Heart right ventricle (tissue), 16 donors: ENCODE data around the gene HADHA. TPM values are rescaled to one million over a fixed set of nuclear protein-coding genes. Genes with fewer than 3 reads are reported as not detected.

ENCODE experiments used
- ATAC-seq, 8 donors: fragments of 200-7000 bp; cut with Tn5 transposase; one replicate each; pipeline ENCODE4 v1.9.1; 2020; ENCODE audit warnings: mild to moderate bottlenecking in 8 of 8, moderate library complexity in 8 of 8, moderate number of reproducible peaks in 1 of 8
- DNase-seq, 2 donors: peaks; one replicate each; pipeline ENCODE4 v3.0.0-alpha.2; 2020
- H3K27ac ChIP-seq, 10 donors: fragments of 200-600 bp; sonication (generic) in 2 of 10; one replicate each; pipeline versions ENCODE4 v1.5.0 to v1.8.0; 2020 to 2022; ENCODE audit warnings: mild to moderate bottlenecking in 3 of 10
- H3K27me3 ChIP-seq, 7 donors: fragments of 200-600 bp; one replicate each; pipeline ENCODE4 v1.8.0; 2021 to 2022; ENCODE audit warnings: mild to moderate bottlenecking in 2 of 7
- H3K36me3 ChIP-seq, 9 donors: fragments of 200-600 bp; sonication (generic) in 1 of 9; one replicate each; pipeline versions ENCODE4 v1.5.0 to v1.8.0; 2020 to 2022; ENCODE audit warnings: mild to moderate bottlenecking in 2 of 9
- H3K4me1 ChIP-seq, 9 donors: fragments of 200-600 bp; sonication (generic) in 1 of 9; one replicate each; pipeline versions ENCODE4 v1.5.0 to v1.8.0; 2020 to 2022; ENCODE audit warnings: mild to moderate bottlenecking in 4 of 9
- H3K4me3 ChIP-seq, 10 donors: fragments of 200-600 bp; sonication (generic) in 2 of 10; one replicate each; pipeline versions ENCODE4 v1.5.0 to v1.8.0; 2020 to 2022; ENCODE audit warnings: mild to moderate bottlenecking in 7 of 10, moderate library complexity in 2 of 10
- H3K9me3 ChIP-seq, 11 donors: fragments of 200-600 bp in 10 of 11; sonication (generic) in 2 of 11; one replicate each; pipeline versions ENCODE4 v1.5.0 to v1.8.0; 2013 to 2022; ENCODE audit warnings: mild to moderate bottlenecking in 2 of 11, control low read depth in 1 of 11, moderate library complexity in 1 of 11
- WGBS, 2 donors: extraction: QIAGEN DNeasy Blood & Tissue Kit; methylation state at CpG; one replicate each; pipeline ENCODE4 v1.1.7; 2013; ENCODE audit warnings: inconsistent platforms in 1 of 2; 5-methylcytosine and 5-hydroxymethylcytosine counted together
- intact Hi-C, 10 donors: fragments of 100-400 bp; cut with DNase I; formaldehyde crosslinking; loops; one replicate each; pipeline versions ENCODE4 v1.11.1 to v1.14.2; 2022
- polyA plus RNA-seq, 2 donors: library from polyadenylated mRNA; stranded (reverse); fragments of 200-250 nt; gene quantifications; one replicate each; pipeline ENCODE4 v1.2.3, GENCODE V29; 2013
- total RNA-seq, 10 donors: library from RNA; stranded (reverse); fragmentation: NEBNext Ultra II Directional in 3 of 10; extraction: Animal tissue kit (Norgen Biotek cat#: 25700) in 3 of 10; gene quantifications; one replicate each; pipeline versions ENCODE4 v1.2.1 to v1.2.4, GENCODE V29; 2021 to 2023
- TF ChIP-seq, protein P1 (sequence below), 9 donors: fragments of 200-600 bp; sonication (generic) in 2 of 9; IDR thresholded peaks; one replicate each; pipeline versions ENCODE4 v1.5.0 to v1.8.0; 2021 to 2022; ENCODE audit warnings: antibody characterized with exemption in 9 of 9, mild to moderate bottlenecking in 5 of 9, moderate library complexity in 1 of 9
- donor health status: Arrhythmogenic right ventricular cardiomyopathy.
- donor health status: ischemic (EF 13 %, LVEDD 7.1; RV severe dilation, severe dysfunction).
- donor health status: healthy with polysubstance abuse.
- donor health status: DM: no; HTN: yes; CAD: no.
- donor health status: DM: no; HTN: no; CAD: no.
- donor health status: ischemic (EF 25% LVEDD 6.9; RV normal size, moderate dysfunction).
- donor health status: ischemic (EF 25% LVEDD 5.7; RV mildly dilated, moderate dysfunction).
- donor health status: healthy.
- donor health status: DM: yes; HTN: yes; CAD: no.
- donor health status: Ischemic cardiomyopathy.
- donor health status: ischemic (EF 35%, LVEDD 5.7; RV mildly dilated, moderate dysfunction).
- donor health status: nonischemic (EF 11% LVEDD 7.7; RV severe dilation, severe dysfunction).
- donor health status: DM: yes; HTN: yes; CAD: no.
- donor health status: PGD.
- donor health status: ischemic (EF 29% LVEDD 5.4; RV normal size, mild dysfunction).
- donor health status: nonischemic (EF 23%, LVEDD 6.1; RV moderate dilation, normal function).

Gene HADHA
- total and polyA plus RNA-seq, 12 donors: 143 to 686 (median 377) TPM

GRCh38 chr2:26141145-26141769 is 103.2 kb downstream of the HADHA start:
- Histone ChIP-seq H3K4me1 (peaks cover 0 to 9% (median 0%) of the 10 kb centered on the region in 9 donors), H3K27me3 (no peaks in the 10 kb centered on the region), H3K27ac (no peak overlapping the region), H3K9me3 (no peaks in the 10 kb centered on the region), H3K4me3 (no peak overlapping the region), H3K36me3 (peaks cover 0 to 10% (median 0%) of the 10 kb centered on the region in 9 donors)
- intact Hi-C loops: loop anchor here in 7 of 10 donors (5.0 to 10.0 kb wide), 10 partner anchors 44 to 289 kb away; no protein-coding TSS in a partner anchor
- WGBS, 2 donors: 92% methylated on average over 18 of the region's 18 CpGs
- TF ChIP-seq, protein P1, sequence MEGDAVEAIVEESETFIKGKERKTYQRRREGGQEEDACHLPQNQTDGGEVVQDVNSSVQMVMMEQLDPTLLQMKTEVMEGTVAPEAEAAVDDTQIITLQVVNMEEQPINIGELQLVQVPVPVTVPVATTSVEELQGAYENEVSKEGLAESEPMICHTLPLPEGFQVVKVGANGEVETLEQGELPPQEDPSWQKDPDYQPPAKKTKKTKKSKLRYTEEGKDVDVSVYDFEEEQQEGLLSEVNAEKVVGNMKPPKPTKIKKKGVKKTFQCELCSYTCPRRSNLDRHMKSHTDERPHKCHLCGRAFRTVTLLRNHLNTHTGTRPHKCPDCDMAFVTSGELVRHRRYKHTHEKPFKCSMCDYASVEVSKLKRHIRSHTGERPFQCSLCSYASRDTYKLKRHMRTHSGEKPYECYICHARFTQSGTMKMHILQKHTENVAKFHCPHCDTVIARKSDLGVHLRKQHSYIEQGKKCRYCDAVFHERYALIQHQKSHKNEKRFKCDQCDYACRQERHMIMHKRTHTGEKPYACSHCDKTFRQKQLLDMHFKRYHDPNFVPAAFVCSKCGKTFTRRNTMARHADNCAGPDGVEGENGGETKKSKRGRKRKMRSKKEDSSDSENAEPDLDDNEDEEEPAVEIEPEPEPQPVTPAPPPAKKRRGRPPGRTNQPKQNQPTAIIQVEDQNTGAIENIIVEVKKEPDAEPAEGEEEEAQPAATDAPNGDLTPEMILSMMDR (IDR thresholded peaks at IDR 0.05): no peak
- ATAC-seq (no peak), DNase-seq (no peak)

Other genes with a start within 250 kb of the HADHA start
- 100 to 1,000 TPM in 4 of 10 donors, 10 to 100 TPM in 6; 86.4 to 110 (median 94.9) TPM for gene RAB10, start 210.5 kb downstream of the HADHA start, total RNA-seq
- gene RAB10, start 210.5 kb downstream of the HADHA start, polyA plus RNA-seq: 10 to 100 TPM; 32.2 to 47.6 TPM
- gene GAREM2, start 71.5 kb downstream of the HADHA start, total RNA-seq: 1 to 10 TPM in 6 of 10 donors, under 1 TPM in 4; 0.55 to 2.3 (median 1.4) TPM
- under 1 TPM; 0.59 to 0.72 TPM for gene GAREM2, start 71.5 kb downstream of the HADHA start, polyA plus RNA-seq
- 1,000 to 10,000 TPM in 3 of 10 donors, 100 to 1,000 TPM in 7; 740 to 1,542 (median 874) TPM for gene HADHB, start 307 bp upstream of the HADHA start, total RNA-seq
- 100 to 1,000 TPM; 256 to 437 TPM for gene HADHB, start 307 bp upstream of the HADHA start, polyA plus RNA-seq
- 10 to 100 TPM in 7 of 10 donors, 1 to 10 TPM in 3; 9.1 to 15.8 (median 12.4) TPM for gene SELENOI, start 101.5 kb upstream of the HADHA start, total RNA-seq
- gene SELENOI, start 101.5 kb upstream of the HADHA start, polyA plus RNA-seq: 1 to 10 TPM; 2.4 to 4.0 TPM
- under 1 TPM in 1 of 10 donors, not detected in 9; 0.72 TPM for gene ADGRF3, start 102.2 kb upstream of the HADHA start, total RNA-seq
- gene ADGRF3, start 102.2 kb upstream of the HADHA start, polyA plus RNA-seq: under 1 TPM in 1 of 2 donors, not detected in 1; 0.03 TPM
- gene DRC1, start 157.3 kb upstream of the HADHA start, total RNA-seq: under 1 TPM in 3 of 10 donors, not detected in 7; 0.17 to 0.37 (median 0.23) TPM
- under 1 TPM in 1 of 2 donors, not detected in 1; 0.06 TPM for gene DRC1, start 157.3 kb upstream of the HADHA start, polyA plus RNA-seq
- gene OTOF, start 233.5 kb upstream of the HADHA start, total RNA-seq: under 1 TPM in 3 of 10 donors, not detected in 7; 0.05 to 0.25 (median 0.10) TPM
- gene OTOF, start 233.5 kb upstream of the HADHA start, polyA plus RNA-seq: under 1 TPM in 1 of 2 donors, not detected in 1; 0.03 TPM